Neural progenitor cell (in vitro differentiated cells): ENCODE data around the gene PAX9.

Experiments used
- EZH2 ChIP-seq: fragments of 200-600 bp; sonication (generic); IDR thresholded peaks from 2 replicates; pipeline ENCODE4 v1.6.1; 2017; ENCODE audit warnings: antibody characterized with exemption, mild to moderate bottlenecking, moderate library complexity
- TF ChIP-seq, protein P1 (sequence below): fragments of 200-600 bp; sonication (generic); IDR thresholded peaks from 2 replicates; pipeline ENCODE4 v1.5.1; 2017; ENCODE audit warnings: antibody characterized with exemption, mild to moderate bottlenecking

GRCh38 chr14:36658123-36659009, 3.3 kb upstream of the PAX9 start:
- TF ChIP-seq, protein P1, sequence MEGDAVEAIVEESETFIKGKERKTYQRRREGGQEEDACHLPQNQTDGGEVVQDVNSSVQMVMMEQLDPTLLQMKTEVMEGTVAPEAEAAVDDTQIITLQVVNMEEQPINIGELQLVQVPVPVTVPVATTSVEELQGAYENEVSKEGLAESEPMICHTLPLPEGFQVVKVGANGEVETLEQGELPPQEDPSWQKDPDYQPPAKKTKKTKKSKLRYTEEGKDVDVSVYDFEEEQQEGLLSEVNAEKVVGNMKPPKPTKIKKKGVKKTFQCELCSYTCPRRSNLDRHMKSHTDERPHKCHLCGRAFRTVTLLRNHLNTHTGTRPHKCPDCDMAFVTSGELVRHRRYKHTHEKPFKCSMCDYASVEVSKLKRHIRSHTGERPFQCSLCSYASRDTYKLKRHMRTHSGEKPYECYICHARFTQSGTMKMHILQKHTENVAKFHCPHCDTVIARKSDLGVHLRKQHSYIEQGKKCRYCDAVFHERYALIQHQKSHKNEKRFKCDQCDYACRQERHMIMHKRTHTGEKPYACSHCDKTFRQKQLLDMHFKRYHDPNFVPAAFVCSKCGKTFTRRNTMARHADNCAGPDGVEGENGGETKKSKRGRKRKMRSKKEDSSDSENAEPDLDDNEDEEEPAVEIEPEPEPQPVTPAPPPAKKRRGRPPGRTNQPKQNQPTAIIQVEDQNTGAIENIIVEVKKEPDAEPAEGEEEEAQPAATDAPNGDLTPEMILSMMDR: no peak
- peak; percentile 68 for TF ChIP-seq EZH2
